Progenitor cell of endocrine pancreas (in vitro differentiated cells): ENCODE results near the gene NLRP1. TPM values are rescaled to one million over a fixed set of nuclear protein-coding genes. Genes with fewer than 3 reads are reported as not detected.

Source experiments
- DNase-seq: peaks from one replicate; pipeline ENCODE4 v3.0.0; 2021; ENCODE audit warnings: low spot score; ENCODE audit not compliant: unreplicated experiment
- H3K27ac Mint-ChIP-seq: 2 replicates; pipeline ENCODE4 v1.8.0; 2021; ENCODE audit warnings: mild to moderate bottlenecking, moderate library complexity, mixed read lengths
- H3K27me3 Mint-ChIP-seq: 2 replicates; pipeline ENCODE4 v1.8.0; 2021; ENCODE audit warnings: mixed read lengths
- H3K36me3 Mint-ChIP-seq: 2 replicates; pipeline ENCODE4 v1.8.0; 2022; ENCODE audit warnings: mixed read lengths; ENCODE audit not compliant: insufficient read depth
- H3K4me1 Mint-ChIP-seq: 2 replicates; pipeline ENCODE4 v1.8.0; 2021; ENCODE audit warnings: low read depth, mixed read lengths
- H3K4me3 Mint-ChIP-seq: 2 replicates; pipeline ENCODE4 v1.8.0; 2021; ENCODE audit warnings: low read depth, mild to moderate bottlenecking, moderate library complexity, mixed read lengths
- H3K9me3 Mint-ChIP-seq: 2 replicates; pipeline ENCODE4 v1.8.0; 2021; ENCODE audit warnings: low read depth, mixed read lengths
- CTCF ChIP-seq: fragments of 200-600 bp; sonication (generic); IDR thresholded peaks from one replicate; pipeline ENCODE4 v1.5.0; 2021; ENCODE audit warnings: antibody characterized with exemption, mild to moderate bottlenecking; ENCODE audit not compliant: unreplicated experiment
- total RNA-seq: library from RNA; stranded (reverse); gene quantifications from 2 replicates; pipeline ENCODE4 v1.2.1, GENCODE V29; 2021

The NLRP1 gene
- total RNA-seq, 1 donor from 2014 or later, result 25.3 TPM

GRCh38 chr17:5615476-5615875 lies 31.2 kb upstream of the NLRP1 start:
- H3K27ac Mint-ChIP-seq, result no peak overlapping the region
- TF ChIP-seq CTCF, result no peak

DNA sequence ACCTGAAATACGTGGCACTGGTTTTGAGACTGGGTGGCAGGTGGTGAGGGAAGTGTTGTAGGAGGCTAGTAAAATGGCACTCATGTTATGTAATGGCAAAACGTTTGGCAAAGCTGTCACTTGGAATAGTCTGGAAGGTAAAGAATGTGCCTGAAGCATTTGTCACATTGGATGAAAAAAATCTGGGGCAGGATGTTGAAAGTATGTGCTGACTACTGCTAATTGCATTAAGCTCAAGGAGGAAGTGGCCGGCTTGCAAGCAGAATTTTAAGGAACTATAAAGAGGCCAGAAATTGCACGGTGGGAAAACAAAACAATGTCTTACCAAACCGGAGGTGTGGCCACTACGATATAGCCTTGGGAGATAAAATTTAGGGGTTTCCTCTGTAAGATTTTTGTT lies 26.6 kb upstream of the NLRP1 start:
- Mint-ChIP-seq H3K4me1 (peaks cover 13% of the 10 kb centered on the region), H3K27ac (no peak overlapping the region), H3K4me3 (no peak overlapping the region)

More at GRCh38 chr17:5615476-5615875, 31.2 kb upstream of the NLRP1 start:
- Mint-ChIP-seq H3K36me3 (no peaks in the 10 kb centered on the region), H3K27me3 (peaks cover 31% of the 10 kb centered on the region), H3K9me3 (no peaks in the 10 kb centered on the region), H3K4me1 (no peaks in the 10 kb centered on the region), H3K4me3 (no peak overlapping the region)
- DNase-seq, result no peak

DNA sequence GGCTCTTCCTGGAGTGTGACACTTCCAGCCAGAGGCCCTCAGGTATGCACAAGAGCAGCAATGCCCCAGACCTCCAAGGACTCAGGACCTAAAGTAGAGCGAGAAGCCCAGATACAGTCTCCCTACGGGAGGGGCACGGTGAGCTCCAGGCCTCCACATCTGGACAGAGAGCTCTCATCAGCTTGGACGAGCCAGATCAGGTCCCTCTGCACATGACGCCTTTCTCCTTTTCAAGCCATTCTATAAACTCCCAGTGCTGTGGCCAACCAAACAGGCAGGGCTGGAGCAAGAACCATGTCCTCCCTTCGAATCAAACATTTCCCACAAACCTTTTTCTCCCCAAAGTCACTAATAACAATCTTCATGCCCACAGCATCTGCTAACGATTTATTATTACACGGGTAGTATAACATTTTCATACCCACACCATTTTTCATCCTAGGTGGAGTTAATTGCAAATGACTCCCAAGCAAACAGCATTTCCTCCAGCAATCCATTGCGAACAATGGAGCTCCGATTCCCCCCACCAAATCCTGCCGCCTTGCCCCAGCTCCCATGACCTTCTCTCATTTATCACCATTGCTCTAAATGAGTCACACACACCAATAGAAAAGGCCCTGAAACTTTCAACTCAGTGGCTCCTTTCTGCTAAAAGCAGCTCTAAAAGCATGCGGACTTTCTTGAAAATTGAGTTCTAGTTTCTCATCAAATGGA lies 24.2 kb upstream of the NLRP1 start:
- Mint-ChIP-seq H3K4me3 (no peak overlapping the region), H3K27ac (no peak overlapping the region)

More for the DNA sequence above, 26.6 kb upstream of the NLRP1 start:
- TF ChIP-seq CTCF, result no peak
- no peak for DNase-seq
- Mint-ChIP-seq H3K9me3 (no peaks in the 10 kb centered on the region), H3K36me3 (no peaks in the 10 kb centered on the region), H3K27me3 (peaks cover 31% of the 10 kb centered on the region)

GRCh38 chr17:5607946-5608345 lies 23.6 kb upstream of the NLRP1 start:
- no peak for DNase-seq
- no peak overlapping the region for H3K27ac Mint-ChIP-seq
- H3K36me3 Mint-ChIP-seq, result no peaks in the 10 kb centered on the region
- peaks cover 23% of the 10 kb centered on the region for H3K27me3 Mint-ChIP-seq
- no peaks in the 10 kb centered on the region for H3K9me3 Mint-ChIP-seq
- TF ChIP-seq CTCF, result no peak
- no peak overlapping the region for H3K4me3 Mint-ChIP-seq
- H3K4me1 Mint-ChIP-seq, result peaks cover 13% of the 10 kb centered on the region

More for the DNA sequence above, 24.2 kb upstream of the NLRP1 start:
- DNase-seq, result no peak
- TF ChIP-seq CTCF, result no peak
- H3K4me1 Mint-ChIP-seq, result peaks cover 13% of the 10 kb centered on the region
- H3K27me3 Mint-ChIP-seq, result peaks cover 26% of the 10 kb centered on the region
- H3K9me3 Mint-ChIP-seq, result no peaks in the 10 kb centered on the region
- no peaks in the 10 kb centered on the region for H3K36me3 Mint-ChIP-seq

DNA sequence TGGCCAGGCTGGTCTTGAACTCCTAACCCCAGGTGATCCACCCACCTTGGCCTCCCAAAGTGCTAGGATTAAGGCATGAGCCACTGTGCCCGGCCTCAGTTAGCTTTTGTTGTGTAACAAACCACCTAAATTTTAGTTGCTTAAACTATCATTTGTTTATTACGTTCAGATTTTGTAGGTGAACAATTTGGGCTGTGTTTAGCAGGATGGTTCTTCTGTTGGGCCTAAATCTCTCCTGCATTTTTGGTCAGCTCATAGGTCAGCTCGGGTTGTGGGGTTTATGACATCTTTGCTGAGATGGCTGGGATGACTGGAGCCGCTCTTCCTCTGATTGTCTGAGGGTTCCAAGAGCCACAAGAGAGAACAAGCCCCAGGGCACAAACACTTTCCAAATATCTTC lies 21.1 kb upstream of the NLRP1 start:
- Mint-ChIP-seq H3K9me3 (no peaks in the 10 kb centered on the region), H3K4me1 (peaks cover 13% of the 10 kb centered on the region), H3K36me3 (no peaks in the 10 kb centered on the region), H3K27me3 (peaks cover 37% of the 10 kb centered on the region), H3K27ac (no peak overlapping the region), H3K4me3 (no peak overlapping the region)
- DNase-seq, result no peak
- no peak for TF ChIP-seq CTCF
